HUES6 (cell line): Measurements from ENCODE around the gene HDAC10.

ENCODE experiments used
- H3K27ac ChIP-seq: 2 replicates; pipeline ENCODE4 v1.7.0; 2013; ENCODE audit warnings: low read depth, mild to moderate bottlenecking, low read length, inconsistent platforms
- H3K27me3 ChIP-seq: 2 replicates; pipeline ENCODE4 v1.6.1; 2013; ENCODE audit warnings: low read length; ENCODE audit not compliant: control insufficient read depth, insufficient read depth
- H3K36me3 ChIP-seq: 2 replicates; pipeline ENCODE4 v1.6.1; 2013; ENCODE audit warnings: low read length; ENCODE audit not compliant: control insufficient read depth, insufficient read depth
- H3K4me1 ChIP-seq: 2 replicates; pipeline ENCODE4 v1.6.1; 2013; ENCODE audit warnings: low read length; ENCODE audit not compliant: control insufficient read depth, insufficient read depth
- H3K4me3 ChIP-seq: 2 replicates; pipeline ENCODE4 v1.5.1; 2013; ENCODE audit warnings: low read depth, low read length
- H3K9ac ChIP-seq: one replicate; pipeline ENCODE4 v1.6.1; 2013; ENCODE audit warnings: mild to moderate bottlenecking, low read length
- H3K9me3 ChIP-seq: 2 replicates; pipeline ENCODE4 v1.6.1; 2013; ENCODE audit warnings: low read depth, low read length; ENCODE audit not compliant: control insufficient read depth, insufficient read depth

HDAC10 gene

DNA sequence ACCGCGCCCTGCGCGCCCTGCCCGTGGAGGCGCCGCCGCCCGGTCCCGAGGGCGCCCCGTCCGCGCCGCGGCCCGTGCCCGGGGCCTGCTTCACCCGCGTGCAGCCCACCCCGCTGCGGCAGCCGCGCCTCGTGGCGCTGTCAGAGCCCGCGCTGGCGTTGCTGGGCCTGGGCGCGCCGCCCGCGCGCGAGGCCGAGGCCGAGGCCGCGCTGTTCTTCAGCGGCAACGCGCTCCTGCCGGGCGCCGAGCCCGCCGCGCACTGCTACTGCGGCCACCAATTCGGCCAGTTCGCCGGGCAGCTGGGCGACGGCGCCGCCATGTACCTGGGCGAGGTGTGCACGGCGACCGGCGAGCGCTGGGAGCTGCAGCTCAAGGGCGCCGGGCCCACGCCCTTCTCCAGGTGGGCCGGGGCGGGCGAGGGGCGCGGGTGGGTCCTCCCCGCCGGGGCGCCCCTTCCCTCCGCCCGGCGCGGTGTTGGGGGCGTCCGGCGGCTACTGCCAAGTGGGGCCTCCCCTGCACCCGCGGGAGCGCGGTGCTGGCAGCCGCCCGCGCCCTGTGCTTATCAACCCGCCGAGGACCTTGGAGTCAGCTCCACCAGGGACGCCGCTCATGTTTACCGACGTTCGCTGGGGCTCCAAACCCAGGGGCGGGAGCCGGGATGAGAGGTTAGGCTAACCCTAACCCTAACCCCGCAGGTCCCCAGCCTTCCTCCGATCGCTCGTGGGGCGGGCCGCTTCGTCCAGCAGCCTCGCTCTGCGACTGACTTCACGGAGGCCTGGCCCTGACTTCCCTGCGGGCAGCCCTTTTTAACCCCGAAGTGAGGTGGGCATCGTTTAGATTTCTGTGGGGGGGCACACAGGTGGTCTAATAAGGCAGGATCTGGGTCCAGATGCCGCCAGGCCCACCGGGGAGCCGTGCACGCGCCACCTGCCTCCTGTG is 49.6 kb downstream of the HDAC10 start:
- Histone ChIP-seq H3K4me1 (peaks cover 14% of the 10 kb centered on the region; the same call in 1 of the 2 replicates), H3K9me3 (no peaks in the 10 kb centered on the region), H3K4me3 (peak overlapping the region; percentile 73), H3K27me3 (no peaks in the 10 kb centered on the region), H3K27ac (no peak overlapping the region), H3K9ac (peak overlapping the region; percentile 76), H3K36me3 (peaks cover 27% of the 10 kb centered on the region)

DNA sequence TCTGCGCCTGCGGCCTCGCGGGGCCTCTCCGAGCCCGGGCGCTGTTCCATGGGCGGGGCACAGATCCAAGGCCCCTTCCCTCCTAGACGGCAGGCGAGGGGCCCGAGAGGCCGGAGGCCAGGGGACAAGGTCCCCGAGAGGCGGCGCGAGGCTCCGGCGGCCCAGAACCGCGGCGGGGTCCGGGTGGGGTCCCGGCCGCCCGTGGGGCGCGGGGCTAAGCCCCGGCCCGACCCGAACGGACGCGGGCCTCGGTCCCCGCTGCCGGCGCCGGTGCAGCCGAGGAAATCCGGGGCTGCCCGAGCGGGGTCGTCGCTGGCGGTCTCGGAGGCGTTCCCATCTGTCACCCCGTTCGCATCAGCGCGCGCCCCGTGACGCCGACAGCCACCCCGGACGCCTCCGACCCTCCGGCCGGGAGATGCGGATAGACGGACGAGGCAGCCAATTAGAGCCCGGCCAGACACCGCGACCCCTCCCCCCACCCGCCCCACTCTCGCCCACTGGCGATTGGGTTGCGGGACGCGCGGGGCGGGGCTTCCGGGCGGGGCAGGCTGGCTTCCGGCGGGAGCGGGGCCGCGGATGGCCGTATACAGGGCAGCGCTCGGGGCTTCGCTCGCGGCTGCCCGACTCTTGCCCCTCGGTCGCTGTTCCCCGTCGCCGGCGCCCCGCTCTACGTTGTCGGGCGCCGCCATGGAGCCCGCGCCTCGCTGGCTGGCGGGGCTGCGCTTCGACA is 50.4 kb downstream of the HDAC10 start, which contains the start of gene SELENOO:
TSS of gene SELENOO (plus strand) at position 551 of the 730 bp plus-strand sequence. CDS start at position 577, 26 bp downstream.
- H3K4me3 ChIP-seq, result peak within 1 kb of the TSS; percentile 73
- H3K27ac ChIP-seq, result no peak within 1 kb of the TSS
- H3K36me3 ChIP-seq, result peaks cover 32% of the 10 kb centered on the region
- no peaks in the 10 kb centered on the region for H3K9me3 ChIP-seq
- peaks cover 9% of the 10 kb centered on the region; the same call in 1 of the 2 replicates for H3K4me1 ChIP-seq
- H3K27me3 ChIP-seq, result no peaks in the 10 kb centered on the region
- H3K9ac ChIP-seq, result peak within 1 kb of the TSS; percentile 76

- no peak overlapping the region for H3K27ac ChIP-seq
- H3K36me3 ChIP-seq, result peaks cover 35% of the 10 kb centered on the region
- peak overlapping the region; percentile 21 for H3K9ac ChIP-seq
Measured at GRCh38 chr22:50199829-50200460, 51.1 kb downstream of the HDAC10 start.

GRCh38 chr22:50199251-50199721 is 51.8 kb downstream of the HDAC10 start:
- Histone ChIP-seq H3K4me3 (peak overlapping the region; percentile 73), H3K9ac (peak overlapping the region; percentile 10), H3K27me3 (no peaks in the 10 kb centered on the region), H3K36me3 (peaks cover 42% of the 10 kb centered on the region), H3K27ac (no peak overlapping the region), H3K4me1 (peaks cover 9% of the 10 kb centered on the region; the same call in 1 of the 2 replicates), H3K9me3 (no peaks in the 10 kb centered on the region)

More at GRCh38 chr22:50199829-50200460, 51.1 kb downstream of the HDAC10 start:
- H3K4me3 ChIP-seq, result peak overlapping the region; percentile 73
- no peaks in the 10 kb centered on the region for H3K27me3 ChIP-seq
- no peaks in the 10 kb centered on the region for H3K9me3 ChIP-seq
- H3K4me1 ChIP-seq, result peaks cover 9% of the 10 kb centered on the region; the same call in 1 of the 2 replicates

DNA sequence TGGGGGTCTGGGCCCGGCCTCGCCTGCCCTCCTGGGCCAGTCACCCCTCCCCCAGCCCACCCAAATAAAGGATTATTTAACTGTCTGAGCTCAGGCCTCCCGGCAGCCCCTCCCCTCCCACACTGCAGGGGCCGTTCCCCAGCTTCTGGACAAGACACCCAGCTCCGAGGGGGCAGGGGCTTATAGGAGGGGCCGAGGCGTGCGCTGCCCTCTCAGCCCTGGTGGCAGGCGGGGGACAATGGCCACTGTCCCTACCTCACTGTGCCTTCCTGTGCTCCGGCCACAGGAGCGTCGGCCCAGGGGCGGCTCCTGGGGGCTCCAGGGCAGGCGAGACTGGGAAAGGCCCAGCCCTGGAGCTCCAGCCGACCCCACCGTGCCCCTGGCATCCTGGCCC is 52.4 kb downstream of the HDAC10 start:
- no peak overlapping the region for H3K27ac ChIP-seq
- H3K36me3 ChIP-seq, result peaks cover 44% of the 10 kb centered on the region
- H3K4me3 ChIP-seq, result no peak overlapping the region
- peaks cover 9% of the 10 kb centered on the region; the same call in 1 of the 2 replicates for H3K4me1 ChIP-seq
- no peaks in the 10 kb centered on the region for H3K27me3 ChIP-seq
- H3K9me3 ChIP-seq, result no peaks in the 10 kb centered on the region
- no peak overlapping the region for H3K9ac ChIP-seq

- Histone ChIP-seq H3K27ac (no peak overlapping the region), H3K9ac (no peak overlapping the region), H3K4me3 (no peak overlapping the region), H3K4me1 (peaks cover 9% of the 10 kb centered on the region; the same call in 1 of the 2 replicates), H3K27me3 (no peaks in the 10 kb centered on the region), H3K9me3 (no peaks in the 10 kb centered on the region), H3K36me3 (peaks cover 44% of the 10 kb centered on the region)
Measured at GRCh38 chr22:50197856-50198623, 53.0 kb downstream of the HDAC10 start.

DNA sequence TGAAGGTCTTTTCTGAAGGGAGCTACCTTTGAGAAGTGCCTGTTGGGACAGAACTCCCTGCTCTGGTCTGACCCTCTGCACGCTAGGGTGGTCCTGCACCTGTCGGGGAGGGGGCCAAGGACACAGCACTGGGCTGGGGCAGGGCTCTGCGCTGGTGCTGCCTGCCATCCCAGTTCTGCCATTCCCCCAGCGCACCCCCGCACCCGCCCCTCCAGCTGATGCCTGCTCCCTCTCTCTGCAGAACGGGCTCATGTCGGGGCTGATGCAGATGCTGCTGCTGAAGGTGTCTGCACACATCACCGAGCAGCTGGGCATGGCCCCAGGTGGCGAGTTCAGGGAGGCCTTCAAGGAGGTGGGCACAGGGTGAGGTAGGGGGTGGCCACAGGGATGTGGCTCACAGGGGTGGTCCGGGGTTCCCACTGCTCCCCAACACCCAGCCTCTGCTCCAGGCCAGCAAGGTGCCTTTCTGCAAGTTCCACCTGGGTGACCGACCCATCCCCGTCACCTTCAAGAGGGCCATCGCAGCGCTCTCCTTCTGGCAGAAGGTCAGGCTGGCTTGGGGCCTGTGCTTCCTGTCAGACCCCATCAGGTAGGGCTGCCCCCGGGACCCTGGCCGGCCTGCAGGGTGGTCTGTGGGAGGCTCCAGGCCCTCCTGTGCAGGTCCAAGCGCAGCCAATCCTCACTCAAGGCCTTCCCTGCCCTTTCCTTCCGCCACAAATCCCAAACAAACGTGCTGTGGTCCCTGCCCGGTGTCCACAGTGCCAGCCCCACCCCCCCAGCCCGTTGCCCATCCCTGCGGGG is 53.9 kb downstream of the HDAC10 start:
- peaks cover 42% of the 10 kb centered on the region for H3K36me3 ChIP-seq
- peaks cover 9% of the 10 kb centered on the region; the same call in 1 of the 2 replicates for H3K4me1 ChIP-seq
- H3K4me3 ChIP-seq, result no peak overlapping the region
- no peak overlapping the region for H3K27ac ChIP-seq
- no peaks in the 10 kb centered on the region for H3K9me3 ChIP-seq
- H3K27me3 ChIP-seq, result no peaks in the 10 kb centered on the region
- H3K9ac ChIP-seq, result no peak overlapping the region

GRCh38 chr22:50196256-50196655 is 54.8 kb downstream of the HDAC10 start:
- Histone ChIP-seq H3K27me3 (no peaks in the 10 kb centered on the region), H3K4me1 (peaks cover 9% of the 10 kb centered on the region; the same call in 1 of the 2 replicates), H3K27ac (no peak overlapping the region), H3K9me3 (no peaks in the 10 kb centered on the region), H3K36me3 (peaks cover 42% of the 10 kb centered on the region), H3K9ac (no peak overlapping the region), H3K4me3 (no peak overlapping the region)
